ENCODE measurements around the gene PHF3. TPM values are rescaled to one million over a fixed set of nuclear protein-coding genes. Genes with fewer than 3 reads are reported as not detected.
A peak's percentile ranks its signal among the peaks of the same experiment; 100 is the strongest.

PHF3 gene
- total RNA-seq, 1 donor from 2014 or later: 34.7 TPM

GRCh38 chr6:63716169-63716568, 80.6 kb downstream of the PHF3 start:
- no peaks in the 10 kb centered on the region for H3K4me1 Mint-ChIP-seq (ENCODE audit: low read depth)
- H3K4me3 Mint-ChIP-seq (ENCODE audit: unreplicated experiment): no peak overlapping the region
- no peaks in the 10 kb centered on the region for H3K27me3 Mint-ChIP-seq (ENCODE audit: low read depth)
- no peaks in the 10 kb centered on the region for H3K9me3 Mint-ChIP-seq (ENCODE audit: low read depth)
- H3K27ac Mint-ChIP-seq (ENCODE audit: unreplicated experiment): no peak overlapping the region
- no peak for TF ChIP-seq CTCF (IDR thresholded peaks at IDR 0.05)
- DNase-seq (ENCODE audit: low spot score): no peak
- H3K36me3 Mint-ChIP-seq (ENCODE audit: low read depth): peaks cover 23% of the 10 kb centered on the region

GRCh38 chr6:63721181-63721580, 85.6 kb downstream of the PHF3 start:
- Mint-ChIP-seq H3K4me1 (ENCODE audit: low read depth) (no peaks in the 10 kb centered on the region), H3K9me3 (ENCODE audit: low read depth) (no peaks in the 10 kb centered on the region)

GRCh38 chr6:63724721-63725120, 89.1 kb downstream of the PHF3 start:
- Mint-ChIP-seq H3K27ac (ENCODE audit: unreplicated experiment) (no peak overlapping the region), H3K9me3 (ENCODE audit: low read depth) (no peaks in the 10 kb centered on the region), H3K36me3 (ENCODE audit: low read depth) (peaks cover 1% of the 10 kb centered on the region), H3K4me1 (ENCODE audit: low read depth) (peaks cover under 1% of the 10 kb centered on the region), H3K27me3 (ENCODE audit: low read depth) (no peaks in the 10 kb centered on the region), H3K4me3 (ENCODE audit: unreplicated experiment) (no peak overlapping the region)
- TF ChIP-seq CTCF (IDR thresholded peaks at IDR 0.05): no peak
- DNase-seq (ENCODE audit: low spot score): no peak

More at GRCh38 chr6:63721181-63721580, 85.6 kb downstream of the PHF3 start:
- no peak overlapping the region for H3K4me3 Mint-ChIP-seq (ENCODE audit: unreplicated experiment)
- H3K27ac Mint-ChIP-seq (ENCODE audit: unreplicated experiment): no peak overlapping the region
- no peaks in the 10 kb centered on the region for H3K27me3 Mint-ChIP-seq (ENCODE audit: low read depth)
- peaks cover 1% of the 10 kb centered on the region for H3K36me3 Mint-ChIP-seq (ENCODE audit: low read depth)
- DNase-seq (ENCODE audit: low spot score): no peak
- no peak for TF ChIP-seq CTCF (IDR thresholded peaks at IDR 0.05)

GRCh38 chr6:63730311-63730710, 94.7 kb downstream of the PHF3 start:
- TF ChIP-seq CTCF (IDR thresholded peaks at IDR 0.05): no peak
- peaks cover under 1% of the 10 kb centered on the region for H3K9me3 Mint-ChIP-seq (ENCODE audit: low read depth)
- peaks cover 24% of the 10 kb centered on the region for H3K4me1 Mint-ChIP-seq (ENCODE audit: low read depth)
- H3K27ac Mint-ChIP-seq (ENCODE audit: unreplicated experiment): no peak overlapping the region
- DNase-seq (ENCODE audit: low spot score): no peak
- H3K36me3 Mint-ChIP-seq (ENCODE audit: low read depth): peaks cover 2% of the 10 kb centered on the region
- H3K4me3 Mint-ChIP-seq (ENCODE audit: unreplicated experiment): no peak overlapping the region
- no peaks in the 10 kb centered on the region for H3K27me3 Mint-ChIP-seq (ENCODE audit: low read depth)

GRCh38 chr6:63731930-63732329, 96.3 kb downstream of the PHF3 start:
- no peak overlapping the region for H3K4me3 Mint-ChIP-seq (ENCODE audit: unreplicated experiment)
- H3K9me3 Mint-ChIP-seq (ENCODE audit: low read depth): peaks cover 6% of the 10 kb centered on the region
- no peak for DNase-seq (ENCODE audit: low spot score)
- H3K4me1 Mint-ChIP-seq (ENCODE audit: low read depth): peaks cover 24% of the 10 kb centered on the region
- H3K27ac Mint-ChIP-seq (ENCODE audit: unreplicated experiment): peak overlapping the region; percentile 88
- no peak for TF ChIP-seq CTCF (IDR thresholded peaks at IDR 0.05)
- peaks cover 2% of the 10 kb centered on the region for H3K36me3 Mint-ChIP-seq (ENCODE audit: low read depth)
- H3K27me3 Mint-ChIP-seq (ENCODE audit: low read depth): no peaks in the 10 kb centered on the region
